HEK293 (cell line): ENCODE data around the gene B4GALT2.

Source experiments
- CTCF ChIA-PET: fragments of 350-600 bp; formaldehyde crosslinking; extraction: SDS; loops from one replicate; lab custom pipeline; 2021; ENCODE audit warnings: antibody characterized with exemption; lab: Yijun Ruan, JAX
- POLR2A ChIA-PET: fragments of 300-600 bp; formaldehyde crosslinking; extraction: SDS; loops from one replicate; lab custom pipeline; 2020; ENCODE audit warnings: antibody characterized with exemption, inconsistent platforms; lab: Yijun Ruan, JAX
- H3K27ac ChIP-seq: fragments of 200-500 bp; sonication (Bioruptor generic); 2 replicates; pipeline ENCODE4 v1.5.1; 2014; ENCODE audit warnings: low read depth, low read length, control low read depth, inconsistent platforms; ENCODE audit errors: extremely low read depth
- H3K36me3 ChIP-seq, 2 experiments: fragments of 200-500 bp in 1 of 2; sonication (Bioruptor generic) in 1 of 2; 1 replicate in 1 of 2; 2 replicates in 1 of 2; pipeline ENCODE4 v1.5.1; 2014 to 2017; ENCODE audit warnings: inconsistent platforms in 2 of 2, low read length in 2 of 2; ENCODE audit not compliant: control insufficient read depth in 2 of 2, insufficient read depth in 1 of 2
- H3K4me1 ChIP-seq: fragments of 200-500 bp; sonication (Bioruptor generic); 2 replicates; pipeline ENCODE4 v1.5.1; 2014; ENCODE audit warnings: mild to moderate bottlenecking, low read length, inconsistent platforms; ENCODE audit not compliant: control insufficient read depth, insufficient read depth
- H3K4me3 ChIP-seq: 2 replicates; pipeline ENCODE4 v1.5.1; 2011; ENCODE audit warnings: low read depth, mild to moderate bottlenecking, control low read depth, low read length, moderate library complexity
- H3K9me3 ChIP-seq: fragments of 200-500 bp; sonication (Bioruptor generic); 2 replicates; pipeline ENCODE4 v1.5.1; 2014; ENCODE audit warnings: low read depth, low read length, inconsistent platforms; ENCODE audit not compliant: control insufficient read depth, insufficient read depth
- BCL11A ChIP-seq: fragments of 450-650 bp; formaldehyde crosslinking; IDR thresholded peaks from 2 replicates; pipeline ENCODE4 v1.5.1; 2016; ENCODE audit warnings: low read depth, missing biosample characterization, missing genetic modification characterization
- ELK4 ChIP-seq: IDR thresholded peaks from 2 replicates; pipeline ENCODE4 v1.6.1; 2011; ENCODE audit warnings: mild to moderate bottlenecking, low read depth, low read length, borderline replicate concordance
- GLIS2 ChIP-seq: fragments of 450-650 bp; formaldehyde crosslinking; IDR thresholded peaks from 2 replicates; pipeline ENCODE4 v1.5.1; 2016; ENCODE audit warnings: missing biosample characterization, missing genetic modification characterization
- KLF10 ChIP-seq: fragments of 450-650 bp; IDR thresholded peaks from 2 replicates; pipeline ENCODE4 v1.5.1; 2018; ENCODE audit warnings: missing biosample characterization, mild to moderate bottlenecking, missing genetic modification characterization
- KLF17 ChIP-seq: fragments of 450-650 bp; formaldehyde crosslinking; IDR thresholded peaks from 2 replicates; pipeline ENCODE4 v1.5.1; 2016; ENCODE audit warnings: missing biosample characterization, missing genetic modification characterization
- MZF1 ChIP-seq: fragments of 450-650 bp; formaldehyde crosslinking; IDR thresholded peaks from 2 replicates; pipeline ENCODE4 v1.5.1; 2017; ENCODE audit warnings: missing biosample characterization, missing genetic modification characterization, borderline replicate concordance
- SCRT1 ChIP-seq: fragments of 450-650 bp; formaldehyde crosslinking; IDR thresholded peaks from 2 replicates; pipeline ENCODE4 v1.5.1; 2016; ENCODE audit warnings: missing biosample characterization, missing genetic modification characterization, borderline replicate concordance
- SCRT2 ChIP-seq: fragments of 450-650 bp; formaldehyde crosslinking; IDR thresholded peaks from 2 replicates; pipeline ENCODE4 v1.5.1; 2016; ENCODE audit warnings: missing biosample characterization, missing genetic modification characterization
- SP7 ChIP-seq: fragments of 450-650 bp; formaldehyde crosslinking; IDR thresholded peaks from 2 replicates; pipeline ENCODE4 v1.5.1; 2016; ENCODE audit warnings: missing biosample characterization, missing genetic modification characterization
- ZIC2 ChIP-seq: fragments of 450-650 bp; formaldehyde crosslinking; IDR thresholded peaks from 2 replicates; pipeline ENCODE4 v1.5.1; 2016; ENCODE audit warnings: missing biosample characterization, missing genetic modification characterization
- ZNF132 ChIP-seq: fragments of 450-650 bp; formaldehyde crosslinking; IDR thresholded peaks from 2 replicates; pipeline ENCODE4 v1.5.1; 2017; ENCODE audit warnings: missing biosample characterization, missing genetic modification characterization, borderline replicate concordance
- ZNF133 ChIP-seq: fragments of 450-650 bp; formaldehyde crosslinking; IDR thresholded peaks from 2 replicates; pipeline ENCODE4 v1.5.1; 2016; ENCODE audit warnings: missing biosample characterization, missing genetic modification characterization
- ZNF138 ChIP-seq: fragments of 450-650 bp; formaldehyde crosslinking; IDR thresholded peaks from 2 replicates; pipeline ENCODE4 v1.5.1; 2016; ENCODE audit warnings: missing biosample characterization, missing genetic modification characterization, borderline replicate concordance
- ZNF140 ChIP-seq: fragments of 450-650 bp; formaldehyde crosslinking; IDR thresholded peaks from 2 replicates; pipeline ENCODE4 v1.5.1; 2016; ENCODE audit warnings: missing biosample characterization, missing genetic modification characterization
- ZNF148 ChIP-seq: fragments of 450-650 bp; formaldehyde crosslinking; IDR thresholded peaks from 2 replicates; pipeline ENCODE4 v1.5.0; 2017; ENCODE audit warnings: missing biosample characterization, missing genetic modification characterization, borderline replicate concordance
- ZNF169 ChIP-seq: fragments of 450-650 bp; formaldehyde crosslinking; IDR thresholded peaks from 2 replicates; pipeline ENCODE4 v1.5.1; 2016; ENCODE audit warnings: missing biosample characterization, missing genetic modification characterization
- ZNF174 ChIP-seq: fragments of 450-650 bp; formaldehyde crosslinking; IDR thresholded peaks from 2 replicates; pipeline ENCODE4 v1.5.0; 2017; ENCODE audit warnings: missing biosample characterization, mild to moderate bottlenecking, missing genetic modification characterization
- ZNF211 ChIP-seq: fragments of 450-650 bp; formaldehyde crosslinking; IDR thresholded peaks from 2 replicates; pipeline ENCODE4 v1.5.1; 2016; ENCODE audit warnings: low read depth, missing biosample characterization, missing genetic modification characterization
- ZNF280C ChIP-seq: fragments of 450-650 bp; formaldehyde crosslinking; IDR thresholded peaks from 2 replicates; pipeline ENCODE4 v1.5.1; 2016; ENCODE audit warnings: missing biosample characterization, missing genetic modification characterization
- ZNF324 ChIP-seq: fragments of 450-650 bp; formaldehyde crosslinking; IDR thresholded peaks from 2 replicates; pipeline ENCODE4 v1.5.1; 2016; ENCODE audit warnings: missing biosample characterization, missing genetic modification characterization
- ZNF362 ChIP-seq: fragments of 450-650 bp; formaldehyde crosslinking; IDR thresholded peaks from 2 replicates; pipeline ENCODE4 v1.5.1; 2016; ENCODE audit warnings: missing biosample characterization, missing genetic modification characterization
- ZNF394 ChIP-seq: fragments of 450-650 bp; formaldehyde crosslinking; IDR thresholded peaks from 2 replicates; pipeline ENCODE4 v1.5.1; 2016; ENCODE audit warnings: missing biosample characterization, missing genetic modification characterization, mild to moderate bottlenecking, moderate library complexity, borderline replicate concordance
- ZNF473 ChIP-seq: fragments of 450-650 bp; formaldehyde crosslinking; IDR thresholded peaks from 2 replicates; pipeline ENCODE4 v1.5.1; 2017; ENCODE audit warnings: missing biosample characterization, missing genetic modification characterization
- ZNF514 ChIP-seq: fragments of 450-650 bp; formaldehyde crosslinking; IDR thresholded peaks from 2 replicates; pipeline ENCODE4 v1.5.1; 2016; ENCODE audit warnings: missing biosample characterization, missing genetic modification characterization
- ZNF549 ChIP-seq: fragments of 450-650 bp; IDR thresholded peaks from 2 replicates; pipeline ENCODE4 v1.5.1; 2018; ENCODE audit warnings: missing biosample characterization, missing genetic modification characterization, mild to moderate bottlenecking, inconsistent platforms, moderate library complexity
- ZNF610 ChIP-seq: fragments of 450-650 bp; formaldehyde crosslinking; IDR thresholded peaks from 2 replicates; pipeline ENCODE4 v1.5.1; 2016; ENCODE audit warnings: missing biosample characterization, missing genetic modification characterization, borderline replicate concordance
- ZNF626 ChIP-seq: fragments of 450-650 bp; sonication (Bioruptor Pico); formaldehyde crosslinking; IDR thresholded peaks from 2 replicates; pipeline ENCODE4 v1.5.1; 2018; ENCODE audit warnings: missing biosample characterization, missing genetic modification characterization, inconsistent platforms
- ZSCAN30 ChIP-seq: fragments of 450-650 bp; IDR thresholded peaks from 2 replicates; pipeline ENCODE4 v1.5.1; 2018; ENCODE audit warnings: missing biosample characterization, mild to moderate bottlenecking, missing genetic modification characterization, moderate library complexity

Gene B4GALT2

GRCh38 chr1:44031252-44032169 lies 52.5 kb downstream of the B4GALT2 start, which contains the start of gene SLC6A9:
Gene SLC6A9, minus strand, starts transcription at chr1:44031462. Its CDS starts 7,185 bp downstream, at chr1:44024277.
- Histone ChIP-seq H3K4me1 (peaks cover 5% of the 10 kb centered on the region; the same call in 1 of the 2 replicates), H3K27ac (peak within 1 kb of the TSS; percentile 85), H3K9me3 (no peaks in the 10 kb centered on the region), H3K36me3 (no peaks in the 10 kb centered on the region), H3K4me3 (peak within 1 kb of the TSS; percentile 67)
- POLR2A ChIA-PET = interaction anchor here (0.7 to 1.7 kb wide), 5 partner anchors 9 to 173 kb away, joined by 3 to 6 read pairs (median 3); partner anchors contain the start of gene ATP6V0B
- CTCF ChIA-PET = interaction anchor here (1.1 to 7.8 kb wide), 4 partner anchors 17 to 267 kb away, joined by 3 to 110 read pairs (median 6); no protein-coding TSS in a partner anchor
- TF ChIP-seq ZNF362 = no peak
- TF ChIP-seq ZNF169 (tag by site-specific recombination) = no peak
- peak; percentile 84 for TF ChIP-seq ZIC2 (tag by site-specific recombination)
- no peak; the same call in 1 of the 2 replicates for TF ChIP-seq MZF1 (tag by site-specific recombination)
- no peak for TF ChIP-seq ZNF138
- TF ChIP-seq BCL11A (tag by site-specific recombination) = no peak
- TF ChIP-seq ZNF174 (tag by site-specific recombination) = no peak
- TF ChIP-seq SCRT1 (tag by site-specific recombination) = peak; percentile 52; the same call in 1 of the 2 replicates
- TF ChIP-seq KLF10 = no peak
- peak; percentile 86 for TF ChIP-seq SCRT2
- TF ChIP-seq KLF17 (tag by site-specific recombination) = no peak
- TF ChIP-seq SP7 (tag by site-specific recombination) = no peak; the same call in 1 of the 2 replicates
- TF ChIP-seq ZNF324 (tag by site-specific recombination) = peak; percentile 34; the same call in 1 of the 2 replicates
- no peak for TF ChIP-seq ZNF473 (tag by site-specific recombination)
- peak; percentile 35; the same call in 1 of the 2 replicates for TF ChIP-seq ZSCAN30 (tag by site-specific recombination)
- peak; percentile 90 for TF ChIP-seq ZNF610 (tag by site-specific recombination)
- no peak for TF ChIP-seq ZNF549 (tag by site-specific recombination)
- TF ChIP-seq ZNF394 (tag by site-specific recombination) = no peak
- no peak for TF ChIP-seq ZNF140
- no peak for TF ChIP-seq ZNF132 (tag by site-specific recombination)
- TF ChIP-seq GLIS2 (tag by site-specific recombination) = peak; percentile 16; the same call in 1 of the 2 replicates
- no peak for TF ChIP-seq ZNF211 (tag by site-specific recombination)
- no peak for TF ChIP-seq ZNF280C (tag by site-specific recombination)
- no peak for TF ChIP-seq ZNF133 (tag by site-specific recombination)
- no peak for TF ChIP-seq ZNF148 (tag by site-specific recombination)
- no peak for TF ChIP-seq ZNF514
- TF ChIP-seq ZNF626 = no peak
- TF ChIP-seq ELK4 = no peak
